Activated CD4-positive, alpha-beta T cell treated with anti-CD3 and anti-CD28 coated beads, Interleukin-2, amount 10 ng/mL, durations not matched to agents 24 days and 14 days (primary cell): ENCODE data around the gene UGT2B7. TPM values are rescaled to one million over a fixed set of nuclear protein-coding genes. Genes with fewer than 3 reads are reported as not detected.

Experiments used
- DNase-seq: peaks from one replicate; pipeline ENCODE4 v3.0.0; 2022
- H3K27ac Mint-ChIP-seq: one replicate; pipeline ENCODE4 v1.8.0; 2022; ENCODE audit warnings: mild to moderate bottlenecking, mixed read lengths
- H3K27me3 Mint-ChIP-seq: one replicate; pipeline ENCODE4 v1.8.0; 2022; ENCODE audit warnings: mixed read lengths
- H3K36me3 Mint-ChIP-seq: one replicate; pipeline ENCODE4 v1.8.0; 2022; ENCODE audit warnings: low read depth, mild to moderate bottlenecking, mixed read lengths
- H3K4me1 Mint-ChIP-seq: one replicate; pipeline ENCODE4 v1.8.0; 2021; ENCODE audit warnings: mixed read lengths
- H3K4me3 Mint-ChIP-seq: one replicate; pipeline ENCODE4 v1.8.0; 2022; ENCODE audit warnings: mild to moderate bottlenecking, moderate library complexity, mixed read lengths
- H3K9me3 Mint-ChIP-seq: one replicate; pipeline ENCODE4 v1.8.0; 2021; ENCODE audit warnings: mixed read lengths
- intact Hi-C: fragments of 100-400 bp; cut with micrococcal nuclease; formaldehyde crosslinking; loops from one replicate; pipeline ENCODE4 v1.15.1; 2023
- total RNA-seq: library from RNA; stranded (reverse); gene quantifications from 2 replicates; pipeline ENCODE4 v1.2.3, GENCODE V29; 2022

Gene UGT2B7
- total RNA-seq, 1 donor from 2014 or later: not detected

DNA sequence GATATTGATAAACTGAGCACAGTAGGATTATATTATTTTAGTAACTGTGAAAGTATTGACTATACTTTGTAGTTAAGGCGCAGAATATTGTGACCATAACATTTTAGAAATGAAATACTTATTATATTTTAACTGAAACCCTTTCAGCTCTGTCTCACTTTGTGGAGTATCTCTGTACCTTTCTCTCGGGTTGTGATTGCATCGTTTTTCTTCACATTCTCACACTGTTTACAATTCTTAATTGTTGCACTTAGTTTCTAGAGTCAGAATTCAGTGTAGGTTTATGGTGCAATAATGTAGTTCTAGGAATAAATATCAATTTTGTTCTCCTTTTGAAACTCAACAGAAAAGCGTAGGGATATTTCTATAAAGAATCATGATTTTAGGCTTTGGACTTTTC is 57.7 kb downstream of the UGT2B7 start:
- no peaks in the 10 kb centered on the region for H3K27me3 Mint-ChIP-seq
- H3K4me1 Mint-ChIP-seq: no peaks in the 10 kb centered on the region
- H3K9me3 Mint-ChIP-seq: no peaks in the 10 kb centered on the region
- H3K4me3 Mint-ChIP-seq: no peak overlapping the region
- no peak overlapping the region for H3K27ac Mint-ChIP-seq
- DNase-seq: no peak
- intact Hi-C loops: no loop called here
- H3K36me3 Mint-ChIP-seq: no peaks in the 10 kb centered on the region

DNA sequence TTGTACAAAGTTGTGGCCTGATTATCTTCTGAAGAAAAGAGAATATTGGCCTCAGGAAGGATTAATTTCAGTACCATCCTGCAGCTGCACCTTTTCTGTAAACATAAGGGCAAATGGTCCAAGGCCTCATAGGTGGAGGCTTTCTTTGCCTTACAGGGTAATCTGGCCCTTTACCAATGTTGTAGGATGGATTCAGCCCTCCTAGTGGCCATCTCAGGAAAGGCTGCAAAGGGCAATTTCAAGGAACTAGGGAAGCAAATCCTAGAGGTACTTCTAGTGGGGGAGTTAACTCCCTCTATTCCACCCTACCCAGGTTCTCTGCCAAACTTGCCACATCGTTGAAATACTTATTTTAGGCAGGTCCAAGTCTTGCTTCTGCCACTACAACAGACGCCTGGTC is 60.6 kb downstream of the UGT2B7 start:
- no peak for DNase-seq
- intact Hi-C loops: no loop called here
- H3K27ac Mint-ChIP-seq: no peak overlapping the region
- H3K4me3 Mint-ChIP-seq: no peak overlapping the region
- H3K4me1 Mint-ChIP-seq: no peaks in the 10 kb centered on the region
- no peaks in the 10 kb centered on the region for H3K9me3 Mint-ChIP-seq
- H3K36me3 Mint-ChIP-seq: no peaks in the 10 kb centered on the region
- no peaks in the 10 kb centered on the region for H3K27me3 Mint-ChIP-seq

Other genes starting within 250 kb of the UGT2B7 start
- gene UGT2A3, start 144.7 kb upstream of the UGT2B7 start, total RNA-seq: not detected in 2 replicates
- gene UGT2B11, start 118.3 kb downstream of the UGT2B7 start, total RNA-seq: not detected in 2 replicates
- not detected in 2 replicates for gene UGT2B28, start 184.0 kb downstream of the UGT2B7 start, total RNA-seq